Measurements from ENCODE around the gene BHLHA15.

GRCh38 chr7:98241674-98242241 lies 30.5 kb downstream of the BHLHA15 start:
- TF ChIP-seq CTCF (IDR thresholded peaks at IDR 0.05), result peak in 1 of 6 experiments; percentile 2
- TF ChIP-seq POLR2A (IDR thresholded peaks at IDR 0.05), result no peak
